Heart right ventricle (tissue), 16 donors: ENCODE data around the gene FGR. TPM values are rescaled to one million over a fixed set of nuclear protein-coding genes. Genes with fewer than 3 reads are reported as not detected.

ENCODE experiments used
- ATAC-seq, 8 donors: fragments of 200-7000 bp; cut with Tn5 transposase; one replicate each; pipeline ENCODE4 v1.9.1; 2020; ENCODE audit warnings: mild to moderate bottlenecking in 8 of 8, moderate library complexity in 8 of 8, moderate number of reproducible peaks in 1 of 8
- DNase-seq, 2 donors: peaks; one replicate each; pipeline ENCODE4 v3.0.0-alpha.2; 2020
- H3K27ac ChIP-seq, 10 donors: fragments of 200-600 bp; sonication (generic) in 2 of 10; one replicate each; pipeline versions ENCODE4 v1.5.0 to v1.8.0; 2020 to 2022; ENCODE audit warnings: mild to moderate bottlenecking in 3 of 10
- H3K27me3 ChIP-seq, 7 donors: fragments of 200-600 bp; one replicate each; pipeline ENCODE4 v1.8.0; 2021 to 2022; ENCODE audit warnings: mild to moderate bottlenecking in 2 of 7
- H3K36me3 ChIP-seq, 9 donors: fragments of 200-600 bp; sonication (generic) in 1 of 9; one replicate each; pipeline versions ENCODE4 v1.5.0 to v1.8.0; 2020 to 2022; ENCODE audit warnings: mild to moderate bottlenecking in 2 of 9
- H3K4me1 ChIP-seq, 9 donors: fragments of 200-600 bp; sonication (generic) in 1 of 9; one replicate each; pipeline versions ENCODE4 v1.5.0 to v1.8.0; 2020 to 2022; ENCODE audit warnings: mild to moderate bottlenecking in 4 of 9
- H3K4me3 ChIP-seq, 10 donors: fragments of 200-600 bp; sonication (generic) in 2 of 10; one replicate each; pipeline versions ENCODE4 v1.5.0 to v1.8.0; 2020 to 2022; ENCODE audit warnings: mild to moderate bottlenecking in 7 of 10, moderate library complexity in 2 of 10
- H3K9me3 ChIP-seq, 11 donors: fragments of 200-600 bp in 10 of 11; sonication (generic) in 2 of 11; one replicate each; pipeline versions ENCODE4 v1.5.0 to v1.8.0; 2013 to 2022; ENCODE audit warnings: mild to moderate bottlenecking in 2 of 11, control low read depth in 1 of 11, moderate library complexity in 1 of 11
- WGBS, 2 donors: extraction: QIAGEN DNeasy Blood & Tissue Kit; methylation state at CpG; one replicate each; pipeline ENCODE4 v1.1.7; 2013; ENCODE audit warnings: inconsistent platforms in 1 of 2; 5-methylcytosine and 5-hydroxymethylcytosine counted together
- intact Hi-C, 10 donors: fragments of 100-400 bp; cut with DNase I; formaldehyde crosslinking; loops; one replicate each; pipeline versions ENCODE4 v1.11.1 to v1.14.2; 2022
- polyA plus RNA-seq, 2 donors: library from polyadenylated mRNA; stranded (reverse); fragments of 200-250 nt; gene quantifications; one replicate each; pipeline ENCODE4 v1.2.3, GENCODE V29; 2013
- total RNA-seq, 10 donors: library from RNA; stranded (reverse); fragmentation: NEBNext Ultra II Directional in 3 of 10; extraction: Animal tissue kit (Norgen Biotek cat#: 25700) in 3 of 10; gene quantifications; one replicate each; pipeline versions ENCODE4 v1.2.1 to v1.2.4, GENCODE V29; 2021 to 2023
- TF ChIP-seq, protein P1 (sequence below), 9 donors: fragments of 200-600 bp; sonication (generic) in 2 of 9; IDR thresholded peaks; one replicate each; pipeline versions ENCODE4 v1.5.0 to v1.8.0; 2021 to 2022; ENCODE audit warnings: antibody characterized with exemption in 9 of 9, mild to moderate bottlenecking in 5 of 9, moderate library complexity in 1 of 9
- donor health status: Arrhythmogenic right ventricular cardiomyopathy.
- donor health status: ischemic (EF 13 %, LVEDD 7.1; RV severe dilation, severe dysfunction).
- donor health status: healthy with polysubstance abuse.
- donor health status: DM: no; HTN: yes; CAD: no.
- donor health status: DM: no; HTN: no; CAD: no.
- donor health status: ischemic (EF 25% LVEDD 6.9; RV normal size, moderate dysfunction).
- donor health status: ischemic (EF 25% LVEDD 5.7; RV mildly dilated, moderate dysfunction).
- donor health status: healthy.
- donor health status: DM: yes; HTN: yes; CAD: no.
- donor health status: Ischemic cardiomyopathy.
- donor health status: ischemic (EF 35%, LVEDD 5.7; RV mildly dilated, moderate dysfunction).
- donor health status: nonischemic (EF 11% LVEDD 7.7; RV severe dilation, severe dysfunction).
- donor health status: DM: yes; HTN: yes; CAD: no.
- donor health status: PGD.
- donor health status: ischemic (EF 29% LVEDD 5.4; RV normal size, mild dysfunction).
- donor health status: nonischemic (EF 23%, LVEDD 6.1; RV moderate dilation, normal function).

FGR gene
- total and polyA plus RNA-seq, 12 donors = 1.4 to 11.0 (median 3.2) TPM

DNA sequence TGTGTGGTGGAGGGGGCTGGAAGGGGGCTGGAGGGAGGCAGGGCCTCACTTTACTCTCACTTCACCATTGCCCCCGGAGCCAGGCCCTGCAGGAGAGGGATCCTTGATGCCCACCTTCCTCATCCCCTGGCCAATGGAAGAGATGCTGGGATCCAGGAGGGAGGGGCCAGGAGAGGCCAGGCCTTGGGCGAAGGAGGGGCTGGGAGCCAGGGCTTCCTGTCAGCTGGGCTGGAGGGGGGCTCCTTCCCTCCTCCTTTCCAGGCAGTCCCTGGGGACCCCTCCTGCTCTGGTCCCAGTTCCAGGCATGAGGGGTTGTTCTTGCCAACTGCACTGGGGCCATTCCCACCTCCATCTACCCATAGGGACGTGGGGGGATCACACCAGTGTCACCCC is 36.7 kb downstream of the FGR start:
- Histone ChIP-seq H3K4me1 (peaks cover 70 to 94% (median 92%) of the 10 kb centered on the region in 9 donors), H3K36me3 (peaks cover 0 to 10% (median 0%) of the 10 kb centered on the region in 9 donors), H3K27me3 (peaks cover 0 to 4% (median 0%) of the 10 kb centered on the region in 7 donors), H3K9me3 (no peaks in the 10 kb centered on the region), H3K27ac (peak overlapping the region; percentile 2 to 100 (median 96)), H3K4me3 (peak overlapping the region in 4 of 10 donors; percentile 14 to 28 (median 20))
- intact Hi-C loops = loop anchor here in 1 of 10 donors (5.0 kb wide), 1 partner anchor 36 kb away; no protein-coding TSS in a partner anchor
- WGBS, 2 donors = 12 to 17% methylated on average over 3 of the region's 3 CpGs
- ATAC-seq (peak; percentile 16 to 64 (median 40)), DNase-seq (peak; percentile 70 to 84)
- TF ChIP-seq, protein P1, sequence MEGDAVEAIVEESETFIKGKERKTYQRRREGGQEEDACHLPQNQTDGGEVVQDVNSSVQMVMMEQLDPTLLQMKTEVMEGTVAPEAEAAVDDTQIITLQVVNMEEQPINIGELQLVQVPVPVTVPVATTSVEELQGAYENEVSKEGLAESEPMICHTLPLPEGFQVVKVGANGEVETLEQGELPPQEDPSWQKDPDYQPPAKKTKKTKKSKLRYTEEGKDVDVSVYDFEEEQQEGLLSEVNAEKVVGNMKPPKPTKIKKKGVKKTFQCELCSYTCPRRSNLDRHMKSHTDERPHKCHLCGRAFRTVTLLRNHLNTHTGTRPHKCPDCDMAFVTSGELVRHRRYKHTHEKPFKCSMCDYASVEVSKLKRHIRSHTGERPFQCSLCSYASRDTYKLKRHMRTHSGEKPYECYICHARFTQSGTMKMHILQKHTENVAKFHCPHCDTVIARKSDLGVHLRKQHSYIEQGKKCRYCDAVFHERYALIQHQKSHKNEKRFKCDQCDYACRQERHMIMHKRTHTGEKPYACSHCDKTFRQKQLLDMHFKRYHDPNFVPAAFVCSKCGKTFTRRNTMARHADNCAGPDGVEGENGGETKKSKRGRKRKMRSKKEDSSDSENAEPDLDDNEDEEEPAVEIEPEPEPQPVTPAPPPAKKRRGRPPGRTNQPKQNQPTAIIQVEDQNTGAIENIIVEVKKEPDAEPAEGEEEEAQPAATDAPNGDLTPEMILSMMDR (IDR thresholded peaks at IDR 0.05) = no peak

DNA sequence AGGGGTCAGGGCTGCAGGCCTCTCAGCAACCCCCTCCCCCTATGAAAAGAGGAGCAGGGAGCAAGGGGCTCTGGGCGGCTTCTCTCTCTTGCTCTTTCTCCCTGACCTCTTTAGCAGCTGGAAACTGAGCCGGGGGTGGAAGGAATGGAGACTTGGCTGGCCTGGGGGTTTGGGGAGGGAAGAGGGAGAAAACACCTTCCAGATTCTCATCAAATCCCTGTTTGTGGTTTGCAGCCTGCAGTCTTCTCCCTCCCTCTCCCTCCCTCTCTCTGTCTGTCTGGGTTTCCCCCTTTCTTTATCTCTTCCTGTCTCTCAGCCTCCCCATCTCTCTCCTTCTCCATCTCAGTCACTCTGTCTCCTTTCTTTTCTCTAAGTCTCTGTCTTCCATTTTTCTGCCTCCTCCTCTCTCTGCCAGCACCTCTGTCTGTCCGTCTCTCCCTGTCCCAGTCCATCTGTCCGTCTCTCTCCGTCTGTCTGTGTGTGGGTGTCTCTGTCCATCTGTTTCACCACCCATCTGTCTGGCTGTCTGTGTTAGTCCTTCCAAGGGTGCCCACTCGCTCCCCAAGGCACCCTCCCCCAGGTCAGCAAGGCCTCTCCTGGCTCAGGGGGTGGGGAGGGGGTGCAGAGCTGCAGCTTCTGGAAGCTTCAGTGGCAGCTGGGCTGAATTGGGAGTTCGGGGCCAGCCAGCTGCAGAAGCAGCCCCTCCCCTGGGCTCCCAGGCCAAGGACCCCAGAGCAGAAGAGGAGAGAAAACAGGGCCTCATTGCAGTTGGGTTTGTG is 37.3 kb downstream of the FGR start:
- intact Hi-C loops = loop anchor here in 1 of 10 donors (5.0 kb wide), 1 partner anchor 35 kb away; no protein-coding TSS in a partner anchor
- Histone ChIP-seq H3K27me3 (peaks cover 0 to 4% (median 0%) of the 10 kb centered on the region in 7 donors), H3K36me3 (peaks cover 0 to 10% (median 0%) of the 10 kb centered on the region in 9 donors), H3K9me3 (no peaks in the 10 kb centered on the region), H3K4me1 (peaks cover 75 to 99% (median 98%) of the 10 kb centered on the region in 9 donors), H3K27ac (peak overlapping the region; percentile 2 to 100 (median 96)), H3K4me3 (peak overlapping the region in 3 of 10 donors; percentile 14 to 23 (median 16))
- DNase-seq = no peak
- no peak for ATAC-seq
- TF ChIP-seq, protein P1 (IDR thresholded peaks at IDR 0.05) = no peak
- WGBS, 2 donors = 50 to 53% methylated on average over 7 of the region's 7 CpGs

DNA sequence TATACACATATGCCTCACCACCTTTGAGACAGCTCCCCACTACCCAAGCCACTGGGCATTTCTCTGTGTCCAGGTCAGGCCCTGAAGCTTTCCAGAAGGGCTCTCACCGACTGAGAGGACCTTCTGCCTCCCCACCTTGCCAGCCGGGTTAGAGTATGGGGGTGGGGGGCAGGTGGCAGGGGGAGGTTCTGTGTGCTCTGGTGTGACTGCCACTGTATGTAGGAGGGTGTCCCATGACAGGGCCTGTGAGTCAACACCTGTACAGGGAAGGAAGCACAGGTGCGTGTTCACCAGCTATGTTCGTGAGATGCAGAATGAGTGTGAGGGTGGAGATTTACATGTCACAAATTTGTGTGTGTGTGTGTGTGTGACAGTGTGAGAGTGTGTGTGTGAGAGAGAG is 38.0 kb downstream of the FGR start:
- 49 to 54% methylated on average over 4 of the region's 4 CpGs for WGBS, 2 donors
- TF ChIP-seq, protein P1 (IDR thresholded peaks at IDR 0.05) = no peak
- H3K4me3 ChIP-seq = no peak overlapping the region
- H3K9me3 ChIP-seq = no peaks in the 10 kb centered on the region
- intact Hi-C loops = loop anchor here in 1 of 10 donors (5.0 kb wide), 1 partner anchor 35 kb away; no protein-coding TSS in a partner anchor
- no peak for DNase-seq
- H3K36me3 ChIP-seq = peaks cover 0 to 10% (median 0%) of the 10 kb centered on the region in 9 donors
- ATAC-seq = no peak
- peaks cover 0 to 2% (median 0%) of the 10 kb centered on the region in 7 donors for H3K27me3 ChIP-seq
- H3K27ac ChIP-seq = peak overlapping the region in 6 of 10 donors; percentile 16 to 99 (median 75)
- peaks cover 78 to 100% (median 98%) of the 10 kb centered on the region in 9 donors for H3K4me1 ChIP-seq

DNA sequence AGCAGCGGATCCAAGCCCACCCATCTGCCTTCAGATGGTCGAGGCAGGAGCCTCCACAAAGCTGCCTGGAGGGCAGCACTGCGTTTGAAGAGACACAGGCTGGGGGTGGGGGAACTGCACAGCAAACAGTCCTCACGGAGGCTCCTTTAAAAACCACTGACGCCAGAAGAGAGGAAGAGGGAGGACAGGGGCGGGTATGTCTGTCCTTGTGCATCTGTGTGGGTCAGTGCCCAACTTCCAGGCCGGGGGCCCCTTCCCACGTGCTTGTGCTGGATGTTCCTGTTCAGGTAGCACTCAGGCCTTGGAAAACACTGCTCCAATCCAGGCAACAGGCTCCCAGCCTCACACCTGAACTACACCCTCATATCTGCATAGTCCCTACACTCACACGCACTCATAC is 38.7 kb downstream of the FGR start:
- ATAC-seq = no peak
- TF ChIP-seq, protein P1 (IDR thresholded peaks at IDR 0.05) = no peak
- no peaks in the 10 kb centered on the region for H3K9me3 ChIP-seq
- peaks cover 83 to 100% (median 98%) of the 10 kb centered on the region in 9 donors for H3K4me1 ChIP-seq
- H3K27ac ChIP-seq = peak overlapping the region in 8 of 10 donors; percentile 8 to 99 (median 56)
- H3K36me3 ChIP-seq = peaks cover 0 to 10% (median 0%) of the 10 kb centered on the region in 9 donors
- no peak overlapping the region for H3K4me3 ChIP-seq
- H3K27me3 ChIP-seq = no peaks in the 10 kb centered on the region
- intact Hi-C loops = loop anchor here in 1 of 10 donors (5.0 kb wide), 1 partner anchor 34 kb away; no protein-coding TSS in a partner anchor
- no peak for DNase-seq
- WGBS, 2 donors = 24 to 27% methylated on average over 9 of the region's 9 CpGs
